Right lobe of liver (tissue), 4 donors: ENCODE results near the gene PADI2.

Experiments
- POLR2A ChIP-seq: fragments of 450-650 bp; IDR thresholded peaks from one replicate; pipeline ENCODE4 v1.6.1; 2017; ENCODE audit warnings: antibody characterized with exemption, mild to moderate bottlenecking
- TF ChIP-seq, protein P1 (sequence below), 4 donors: fragments of 200-600 bp in 3 of 4; fragments of 450-650 bp in 1 of 4; IDR thresholded peaks; one replicate each; pipeline versions ENCODE4 v1.5.1 to v1.8.0; 2016 to 2022; ENCODE audit warnings: antibody characterized with exemption in 4 of 4, mild to moderate bottlenecking in 2 of 4
- donor health status: DM: no; HTN: no; CAD: no.
- donor health status: DM: no; HTN: no; CAD: no.
- donor health status: DM: no; HTN: yes; CAD: no.

DNA sequence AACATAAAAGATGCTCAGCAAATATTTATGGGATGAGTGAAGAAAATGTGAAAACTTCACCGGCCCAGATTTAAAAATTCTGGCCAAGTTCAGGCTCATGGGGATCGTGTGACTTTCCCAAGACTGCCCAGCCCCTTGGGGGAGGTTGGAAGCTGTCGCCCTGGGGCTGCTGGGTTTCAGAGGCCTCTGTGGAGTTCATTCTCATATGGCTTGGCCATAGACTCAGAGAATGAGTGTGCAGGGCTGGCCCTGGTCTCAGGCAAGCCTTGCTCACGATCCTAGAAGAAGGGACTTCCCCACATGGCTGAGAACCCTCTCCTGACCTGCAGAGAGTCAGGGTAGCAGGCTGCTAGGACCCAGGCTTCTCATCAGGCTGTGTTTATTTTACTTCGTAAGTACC lies 24.6 kb downstream of the PADI2 start:
- TF ChIP-seq, protein P1, sequence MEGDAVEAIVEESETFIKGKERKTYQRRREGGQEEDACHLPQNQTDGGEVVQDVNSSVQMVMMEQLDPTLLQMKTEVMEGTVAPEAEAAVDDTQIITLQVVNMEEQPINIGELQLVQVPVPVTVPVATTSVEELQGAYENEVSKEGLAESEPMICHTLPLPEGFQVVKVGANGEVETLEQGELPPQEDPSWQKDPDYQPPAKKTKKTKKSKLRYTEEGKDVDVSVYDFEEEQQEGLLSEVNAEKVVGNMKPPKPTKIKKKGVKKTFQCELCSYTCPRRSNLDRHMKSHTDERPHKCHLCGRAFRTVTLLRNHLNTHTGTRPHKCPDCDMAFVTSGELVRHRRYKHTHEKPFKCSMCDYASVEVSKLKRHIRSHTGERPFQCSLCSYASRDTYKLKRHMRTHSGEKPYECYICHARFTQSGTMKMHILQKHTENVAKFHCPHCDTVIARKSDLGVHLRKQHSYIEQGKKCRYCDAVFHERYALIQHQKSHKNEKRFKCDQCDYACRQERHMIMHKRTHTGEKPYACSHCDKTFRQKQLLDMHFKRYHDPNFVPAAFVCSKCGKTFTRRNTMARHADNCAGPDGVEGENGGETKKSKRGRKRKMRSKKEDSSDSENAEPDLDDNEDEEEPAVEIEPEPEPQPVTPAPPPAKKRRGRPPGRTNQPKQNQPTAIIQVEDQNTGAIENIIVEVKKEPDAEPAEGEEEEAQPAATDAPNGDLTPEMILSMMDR (IDR thresholded peaks at IDR 0.05) = no peak
- no peak for TF ChIP-seq POLR2A
